ENCODE data around the gene CCDC80.

GRCh38 chr3:112685956-112686799 is 45.2 kb upstream of the CCDC80 start:
- TF ChIP-seq, protein P1, sequence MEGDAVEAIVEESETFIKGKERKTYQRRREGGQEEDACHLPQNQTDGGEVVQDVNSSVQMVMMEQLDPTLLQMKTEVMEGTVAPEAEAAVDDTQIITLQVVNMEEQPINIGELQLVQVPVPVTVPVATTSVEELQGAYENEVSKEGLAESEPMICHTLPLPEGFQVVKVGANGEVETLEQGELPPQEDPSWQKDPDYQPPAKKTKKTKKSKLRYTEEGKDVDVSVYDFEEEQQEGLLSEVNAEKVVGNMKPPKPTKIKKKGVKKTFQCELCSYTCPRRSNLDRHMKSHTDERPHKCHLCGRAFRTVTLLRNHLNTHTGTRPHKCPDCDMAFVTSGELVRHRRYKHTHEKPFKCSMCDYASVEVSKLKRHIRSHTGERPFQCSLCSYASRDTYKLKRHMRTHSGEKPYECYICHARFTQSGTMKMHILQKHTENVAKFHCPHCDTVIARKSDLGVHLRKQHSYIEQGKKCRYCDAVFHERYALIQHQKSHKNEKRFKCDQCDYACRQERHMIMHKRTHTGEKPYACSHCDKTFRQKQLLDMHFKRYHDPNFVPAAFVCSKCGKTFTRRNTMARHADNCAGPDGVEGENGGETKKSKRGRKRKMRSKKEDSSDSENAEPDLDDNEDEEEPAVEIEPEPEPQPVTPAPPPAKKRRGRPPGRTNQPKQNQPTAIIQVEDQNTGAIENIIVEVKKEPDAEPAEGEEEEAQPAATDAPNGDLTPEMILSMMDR (IDR thresholded peaks at IDR 0.05), result no peak
- no peak for TF ChIP-seq POLR2A (IDR thresholded peaks at IDR 0.05)

All from heart left ventricle (tissue), 13 donors.